Tibial nerve (tissue), 4 donors: ENCODE data around the gene PPP1R12A. TPM values are rescaled to one million over a fixed set of nuclear protein-coding genes. Genes with fewer than 3 reads are reported as not detected.
"Not testable (repeated sequence)": the region's sequence is repeated elsewhere in the genome, so short reads cannot be mapped to it uniquely, and the experiment has no call there.

Source experiments
- DNase-seq, 2 donors: peaks; one replicate each; pipeline ENCODE4 v3.0.0-alpha.2; 2019; ENCODE audit warnings: low spot score in 2 of 2
- H3K27ac ChIP-seq, 4 donors: fragments of 200-600 bp; sonication (generic) in 3 of 4; one replicate each; pipeline ENCODE4 v1.5.1; 2017 to 2019; ENCODE audit warnings: mild to moderate bottlenecking in 1 of 4
- H3K27me3 ChIP-seq, 2 donors: fragments of 200-600 bp; sonication (generic) in 1 of 2; one replicate each; pipeline versions ENCODE4 v1.5.1 to v1.6.0; 2017 to 2019
- H3K36me3 ChIP-seq, 3 donors: fragments of 200-600 bp; sonication (generic); one replicate each; pipeline ENCODE4 v1.5.1; 2018 to 2019
- H3K4me1 ChIP-seq, 4 donors: fragments of 200-600 bp; sonication (generic) in 3 of 4; one replicate each; pipeline ENCODE4 v1.5.1; 2017 to 2019
- H3K4me3 ChIP-seq, 4 donors: fragments of 200-600 bp; sonication (generic) in 3 of 4; one replicate each; pipeline ENCODE4 v1.5.1; 2017 to 2019; ENCODE audit warnings: mild to moderate bottlenecking in 1 of 4, moderate library complexity in 1 of 4
- H3K9me3 ChIP-seq, 4 donors: fragments of 200-600 bp; sonication (generic) in 3 of 4; one replicate each; pipeline ENCODE4 v1.5.1; 2017 to 2019
- EP300 ChIP-seq, 2 donors: sonication (generic); formaldehyde crosslinking; IDR thresholded peaks; one replicate each; pipeline ENCODE4 v1.6.1; 2017; ENCODE audit warnings: antibody characterized with exemption in 2 of 2, mild to moderate bottlenecking in 1 of 2
- POLR2A ChIP-seq, 2 donors: fragments of 450-650 bp; IDR thresholded peaks; one replicate each; pipeline ENCODE4 v1.6.1; 2017; ENCODE audit warnings: antibody characterized with exemption in 2 of 2, mild to moderate bottlenecking in 2 of 2, moderate library complexity in 2 of 2
- whole genome bisulfite sequencing, 2 donors: methylation state at CpG; one replicate each; pipeline ENCODE4 v1.1.5; 2018; 5-methylcytosine and 5-hydroxymethylcytosine counted together
- total RNA-seq, 4 donors: library from RNA; depleted of rRNA; stranded (reverse); fragments of >200 nt; gene quantifications; one replicate each; pipeline ENCODE4 v1.1.0, GENCODE V29; 2016
- TF ChIP-seq, protein P1 (sequence below), 5 experiments: fragments of 200-600 bp in 3 of 5; fragments of 450-650 bp in 2 of 5; sonication (generic) in 3 of 5; IDR thresholded peaks; one replicate each; pipeline ENCODE4 v1.5.1; 2016 to 2019; ENCODE audit warnings: antibody characterized with exemption in 5 of 5, mild to moderate bottlenecking in 3 of 5, moderate library complexity in 2 of 5

PPP1R12A gene
- total RNA-seq, 4 donors from 2014 or later = 84.3 to 137 (median 99.6) TPM

DNA sequence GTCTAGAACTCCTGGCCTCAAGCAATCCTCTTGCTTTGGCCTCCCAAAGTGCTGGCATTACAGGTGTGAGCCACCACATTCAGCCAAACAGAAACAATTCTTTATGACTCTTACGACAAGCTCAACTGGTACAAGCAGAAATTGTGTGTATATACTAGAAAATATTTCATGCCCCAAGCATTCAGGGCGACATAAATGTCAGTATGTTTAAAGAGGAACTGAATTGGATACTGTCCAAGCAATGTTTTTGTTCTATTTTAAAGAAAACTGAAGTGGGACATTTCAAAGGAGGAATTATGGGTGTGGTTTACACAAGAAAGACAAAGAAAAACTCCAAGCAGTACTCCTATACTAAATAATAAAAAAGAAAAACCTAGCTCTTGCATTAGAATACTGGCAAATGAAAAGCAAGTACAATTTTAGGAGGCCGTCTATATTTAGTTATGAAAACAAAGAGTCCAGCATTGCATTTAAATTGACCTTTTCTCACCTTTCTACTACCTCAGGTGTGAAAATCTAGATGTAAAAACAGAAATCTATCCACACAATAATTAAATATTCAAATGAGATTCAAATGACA lies 48.9 kb downstream of the PPP1R12A start:
- Histone ChIP-seq H3K4me1 (peaks cover 0 to 80% (median 15%) of the 10 kb centered on the region in 4 donors), H3K4me3 (no peak overlapping the region), H3K27me3 (no peaks in the 10 kb centered on the region), H3K36me3 (no peaks in the 10 kb centered on the region), H3K9me3 (no peaks in the 10 kb centered on the region), H3K27ac (peak overlapping the region in 1 of 4 donors; percentile 5)
- TF ChIP-seq, protein P1, sequence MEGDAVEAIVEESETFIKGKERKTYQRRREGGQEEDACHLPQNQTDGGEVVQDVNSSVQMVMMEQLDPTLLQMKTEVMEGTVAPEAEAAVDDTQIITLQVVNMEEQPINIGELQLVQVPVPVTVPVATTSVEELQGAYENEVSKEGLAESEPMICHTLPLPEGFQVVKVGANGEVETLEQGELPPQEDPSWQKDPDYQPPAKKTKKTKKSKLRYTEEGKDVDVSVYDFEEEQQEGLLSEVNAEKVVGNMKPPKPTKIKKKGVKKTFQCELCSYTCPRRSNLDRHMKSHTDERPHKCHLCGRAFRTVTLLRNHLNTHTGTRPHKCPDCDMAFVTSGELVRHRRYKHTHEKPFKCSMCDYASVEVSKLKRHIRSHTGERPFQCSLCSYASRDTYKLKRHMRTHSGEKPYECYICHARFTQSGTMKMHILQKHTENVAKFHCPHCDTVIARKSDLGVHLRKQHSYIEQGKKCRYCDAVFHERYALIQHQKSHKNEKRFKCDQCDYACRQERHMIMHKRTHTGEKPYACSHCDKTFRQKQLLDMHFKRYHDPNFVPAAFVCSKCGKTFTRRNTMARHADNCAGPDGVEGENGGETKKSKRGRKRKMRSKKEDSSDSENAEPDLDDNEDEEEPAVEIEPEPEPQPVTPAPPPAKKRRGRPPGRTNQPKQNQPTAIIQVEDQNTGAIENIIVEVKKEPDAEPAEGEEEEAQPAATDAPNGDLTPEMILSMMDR (IDR thresholded peaks at IDR 0.05) = no peak
- no peak for TF ChIP-seq POLR2A (IDR thresholded peaks at IDR 0.05)
- no peak for TF ChIP-seq EP300 (IDR thresholded peaks at IDR 0.05)
- 42 to 52% methylated on average over 3 of the region's 3 CpGs for WGBS, 2 donors
- no peak for DNase-seq

DNA sequence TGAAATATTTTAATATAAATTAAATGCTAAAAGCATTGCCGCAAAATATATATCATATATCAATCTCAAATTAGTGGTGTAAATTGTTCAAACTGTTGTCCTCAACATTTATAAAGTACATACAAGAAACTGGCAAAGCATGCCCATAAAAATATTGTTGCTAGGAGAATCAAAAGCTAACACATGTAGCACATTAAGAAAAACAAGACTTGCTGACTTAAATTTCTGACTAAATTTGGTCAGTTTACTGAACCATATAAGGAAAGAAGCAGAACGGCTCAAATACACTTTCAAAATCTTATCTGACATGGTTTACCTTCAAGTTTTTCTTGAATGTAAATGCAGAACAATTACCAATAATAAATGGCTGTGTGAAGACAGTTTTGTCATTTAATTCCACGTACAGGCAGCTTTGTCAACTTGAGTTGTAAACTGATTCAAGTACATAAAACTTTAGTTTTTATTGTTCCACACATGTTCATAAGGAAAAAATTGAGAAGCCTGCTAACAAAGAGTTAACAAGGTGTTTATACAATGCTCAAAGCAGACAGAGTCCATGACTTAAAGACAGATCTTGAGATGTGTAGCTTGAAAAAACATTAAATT lies 50.4 kb downstream of the PPP1R12A start:
- no peaks in the 10 kb centered on the region for H3K9me3 ChIP-seq
- H3K4me3 ChIP-seq = no peak overlapping the region
- H3K4me1 ChIP-seq = peaks cover 0 to 80% (median 15%) of the 10 kb centered on the region in 4 donors
- no peaks in the 10 kb centered on the region for H3K27me3 ChIP-seq
- 60 to 69% methylated on average over 3 of the region's 3 CpGs for WGBS, 2 donors
- peak overlapping the region in 1 of 4 donors; percentile 5 for H3K27ac ChIP-seq
- H3K36me3 ChIP-seq = no peaks in the 10 kb centered on the region
- no peak for DNase-seq
- no peak for TF ChIP-seq POLR2A (IDR thresholded peaks at IDR 0.05)
- TF ChIP-seq EP300 (IDR thresholded peaks at IDR 0.05) = no peak
- TF ChIP-seq, protein P1 (IDR thresholded peaks at IDR 0.05) = no peak

DNA sequence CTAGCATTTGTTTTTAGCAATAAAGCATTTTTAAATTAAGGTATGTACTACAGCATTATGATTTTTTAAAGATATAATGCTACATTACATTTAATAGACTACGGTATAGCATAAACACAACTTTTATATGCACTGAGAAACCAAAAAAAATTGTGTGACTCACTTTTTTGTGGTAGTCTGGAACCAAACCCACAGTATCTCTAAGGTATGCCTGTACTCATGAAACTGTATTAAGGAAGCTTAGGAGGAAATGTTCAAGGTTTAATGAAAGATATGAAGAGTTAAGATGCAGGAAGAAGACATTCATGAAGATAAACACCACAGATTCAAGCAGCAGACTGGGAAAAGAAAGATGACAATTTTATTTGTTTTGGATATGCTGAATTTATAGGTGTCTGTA lies 51.7 kb downstream of the PPP1R12A start:
- 89 to 90% methylated on average over 1 of the region's 1 CpG for WGBS, 2 donors
- Histone ChIP-seq H3K4me3 (no peak overlapping the region), H3K36me3 (no peaks in the 10 kb centered on the region), H3K4me1 (peaks cover 0 to 75% (median 15%) of the 10 kb centered on the region in 4 donors), H3K27ac (no peak overlapping the region), H3K9me3 (no peaks in the 10 kb centered on the region), H3K27me3 (no peaks in the 10 kb centered on the region)
- TF ChIP-seq EP300 (IDR thresholded peaks at IDR 0.05) (no peak), POLR2A (IDR thresholded peaks at IDR 0.05) (no peak)
- TF ChIP-seq, protein P1 (IDR thresholded peaks at IDR 0.05) = no peak
- no peak for DNase-seq

DNA sequence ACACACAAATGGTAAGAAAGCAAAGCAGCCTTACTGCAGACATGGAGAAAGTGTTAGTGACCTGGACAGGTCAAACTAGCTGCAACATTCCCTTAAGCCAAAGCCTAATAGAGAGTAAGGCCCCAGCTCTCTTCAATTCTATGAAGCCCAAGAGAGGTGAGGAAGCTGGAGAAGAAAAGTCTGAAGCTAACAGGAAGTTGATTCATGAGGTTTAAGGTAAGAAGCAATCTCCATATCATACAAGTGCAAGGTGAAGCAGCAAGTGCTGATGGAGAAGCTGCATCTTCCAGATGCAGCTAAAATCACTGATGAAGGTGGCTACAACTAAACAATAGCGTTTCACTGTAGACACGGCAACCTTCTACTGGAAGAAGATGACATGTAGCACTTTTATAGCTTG lies 53.5 kb downstream of the PPP1R12A start:
- H3K27ac ChIP-seq = no peak overlapping the region
- TF ChIP-seq EP300 (IDR thresholded peaks at IDR 0.05) (no peak), POLR2A (IDR thresholded peaks at IDR 0.05) (no peak)
- TF ChIP-seq, protein P1 (IDR thresholded peaks at IDR 0.05) = no peak
- WGBS, 2 donors = 87 to 88% methylated on average over 2 of the region's 2 CpGs
- no peak for DNase-seq
- H3K9me3 ChIP-seq = no peaks in the 10 kb centered on the region
- H3K4me3 ChIP-seq = no peak overlapping the region
- H3K36me3 ChIP-seq = no peaks in the 10 kb centered on the region
- H3K4me1 ChIP-seq = peaks cover 0 to 73% (median 11%) of the 10 kb centered on the region in 4 donors
- no peaks in the 10 kb centered on the region for H3K27me3 ChIP-seq

DNA sequence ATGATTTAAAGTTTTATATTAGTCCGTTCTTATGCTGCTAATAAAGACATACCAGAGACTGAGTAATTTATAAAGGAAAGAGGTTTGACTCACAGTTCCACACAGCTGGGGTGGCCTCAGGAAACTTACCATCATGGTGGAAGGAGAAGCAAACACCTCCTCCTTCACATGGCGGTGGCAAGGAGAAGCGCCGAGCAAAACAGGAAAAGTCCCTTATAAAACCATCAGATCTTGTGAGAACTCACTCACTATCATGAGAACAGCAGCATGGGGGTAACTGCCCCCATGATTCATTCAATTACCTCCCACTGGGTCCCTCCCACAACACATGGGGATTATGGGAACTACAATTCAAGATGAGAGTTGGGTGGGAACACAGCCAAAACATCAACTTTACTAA lies 56.4 kb downstream of the PPP1R12A start:
- H3K9me3 ChIP-seq, H3K27ac ChIP-seq, H3K27me3 ChIP-seq, DNase-seq, H3K36me3 ChIP-seq, H3K4me3 ChIP-seq: not testable (repeated sequence)
- 94 to 95% methylated on average over 4 of the region's 4 CpGs for WGBS, 2 donors
- peaks cover 0 to 62% (median 1%) of the 10 kb centered on the region in 4 donors for H3K4me1 ChIP-seq
